GM18951 (cell line): ENCODE measurements around the gene CDSN.

Experiments
- POLR2A ChIP-seq: IDR thresholded peaks from 4 replicates; pipeline ENCODE4 v1.6.1; 2011; ENCODE audit warnings: mild to moderate bottlenecking; ENCODE audit not compliant: insufficient read length, insufficient read depth; ENCODE audit errors: extremely low read depth
- in situ Hi-C: fragments of 300-500 bp; cut with MboI; formaldehyde crosslinking; loops from one replicate; pipeline ENCODE4 v1.12.0; 2022; ENCODE audit warnings: low sequenced_read_pairs, mixed read lengths, inconsistent platforms; ENCODE audit not compliant: unreplicated experiment

The CDSN gene

DNA sequence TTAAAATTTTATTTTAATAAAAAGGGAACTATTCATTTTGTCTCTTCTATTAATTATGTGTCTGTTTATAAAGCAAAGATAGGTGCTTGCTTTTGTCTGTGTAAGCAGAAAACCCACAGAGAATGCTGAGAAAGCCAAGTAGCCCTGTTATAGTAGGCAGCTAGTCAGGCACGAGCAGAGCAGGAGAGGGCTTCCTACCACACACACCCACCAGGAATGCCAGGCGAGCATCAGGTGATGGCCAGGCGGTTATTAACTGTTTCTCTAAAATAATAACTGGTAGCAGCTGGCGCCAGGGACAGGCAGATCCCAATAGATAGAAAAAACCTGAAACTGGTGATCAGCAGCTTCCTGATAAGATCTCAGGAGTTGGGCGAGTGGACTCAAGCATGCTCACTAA is 23.6 kb downstream of the CDSN start:
- TF ChIP-seq POLR2A = no peak
- in situ Hi-C loops = loop anchor here (25.0 kb wide), 1 partner anchor 634 kb away; no protein-coding TSS in a partner anchor

DNA sequence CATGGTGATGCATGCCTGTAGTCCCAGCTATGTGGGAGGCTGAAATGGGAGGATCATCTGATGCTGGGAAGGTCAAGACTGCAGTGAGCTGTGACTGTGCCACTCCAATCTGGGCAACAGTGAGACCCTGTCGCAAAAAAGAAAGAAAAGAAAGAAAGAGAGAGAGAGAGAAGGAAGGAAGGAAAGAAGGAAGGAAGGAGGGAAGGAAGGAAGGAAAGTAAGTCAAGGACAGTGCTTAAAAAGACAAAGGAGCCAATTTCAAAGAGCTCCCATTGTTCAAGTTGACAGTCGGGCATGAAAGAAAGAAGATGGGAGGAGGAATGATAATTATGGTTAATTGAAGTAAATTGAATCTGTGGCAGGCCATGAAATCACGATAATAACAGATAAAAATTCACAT is 24.0 kb downstream of the CDSN start:
- no peak for TF ChIP-seq POLR2A
- in situ Hi-C loops = loop anchor here (25.0 kb wide), 1 partner anchor 634 kb away; no protein-coding TSS in a partner anchor

DNA sequence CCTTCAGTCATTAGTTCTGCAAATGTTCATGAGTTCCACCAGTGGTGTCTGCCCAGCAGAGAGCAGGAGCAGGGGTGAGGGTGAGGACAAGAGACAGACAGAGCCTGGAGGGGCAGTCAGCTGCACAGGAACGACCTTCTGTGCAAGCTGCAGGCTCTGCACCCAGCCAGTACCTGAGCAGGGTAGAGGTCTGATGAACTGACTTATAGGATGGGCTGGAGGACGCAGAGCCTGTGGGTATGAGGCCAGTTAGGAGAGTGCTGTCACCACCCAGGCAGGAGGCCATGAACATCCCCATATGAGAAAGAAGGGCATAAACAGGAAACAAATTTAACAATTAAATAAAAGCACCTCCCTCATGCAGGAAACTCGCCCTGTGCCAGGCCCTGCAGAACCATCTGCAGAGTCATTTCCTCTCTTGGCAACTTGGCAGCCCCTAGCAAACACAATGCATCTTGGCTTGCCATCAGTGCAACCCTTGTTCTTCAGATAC is 25.8 kb downstream of the CDSN start:
- in situ Hi-C loops = loop anchor here (25.0 kb wide), 1 partner anchor 632 kb away; no protein-coding TSS in a partner anchor

DNA sequence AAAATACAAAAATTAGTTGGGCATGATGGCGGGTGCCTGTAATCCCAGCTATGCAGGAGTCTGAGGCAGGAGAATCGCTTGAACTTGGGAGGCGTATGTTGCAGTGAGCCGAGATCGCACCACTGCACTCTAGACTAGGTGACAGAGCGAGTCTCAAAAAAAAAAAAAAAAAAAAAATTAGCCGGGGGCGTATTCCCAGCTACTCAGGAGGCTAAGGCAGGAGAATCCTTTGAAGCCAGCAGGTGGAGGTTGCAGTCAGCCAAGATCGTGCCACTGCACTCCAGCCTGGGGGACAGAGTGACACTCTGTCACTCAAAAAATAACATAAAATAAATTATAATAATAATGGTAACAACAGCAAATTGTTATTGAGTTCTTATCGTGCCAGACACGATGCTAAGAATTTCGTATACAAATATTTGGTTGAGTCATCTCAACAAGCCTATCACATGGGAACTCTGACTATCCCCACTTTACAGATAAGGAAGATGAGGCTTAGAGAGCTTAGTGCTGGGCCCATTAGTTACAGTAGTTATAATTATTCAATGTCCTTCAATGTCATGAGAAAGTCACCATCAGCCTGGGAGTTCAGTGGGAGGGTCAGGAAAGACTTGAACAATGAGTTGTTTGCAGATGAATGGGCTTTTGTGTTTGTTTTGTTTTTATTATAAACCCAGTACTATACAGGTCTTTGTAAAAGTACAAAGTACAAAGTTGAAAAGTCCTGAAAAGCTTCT is 27.3 kb downstream of the CDSN start:
- TF ChIP-seq POLR2A = no peak
- in situ Hi-C loops = loop anchor here (25.0 kb wide), 1 partner anchor 631 kb away; no protein-coding TSS in a partner anchor

More for the DNA sequence above, 25.8 kb downstream of the CDSN start:
- TF ChIP-seq POLR2A = no peak

DNA sequence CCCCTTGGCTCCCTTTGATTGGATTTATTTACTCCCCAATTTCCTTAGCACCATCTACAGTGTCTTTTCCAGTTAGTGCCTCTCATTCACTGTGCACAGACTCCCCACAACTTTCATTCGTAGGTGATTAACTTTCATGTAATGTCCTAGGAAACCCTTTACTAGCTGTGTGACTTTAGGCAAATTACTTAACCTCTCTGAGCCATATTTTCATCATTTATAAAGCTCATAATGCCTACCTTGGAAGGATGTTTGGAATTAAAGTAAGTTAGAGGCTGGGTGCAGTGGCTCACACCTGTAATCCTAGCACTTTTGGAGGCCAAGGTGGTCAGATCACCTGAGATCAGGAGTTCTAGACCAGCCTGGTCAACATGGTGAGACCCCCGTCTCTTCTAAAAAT is 28.0 kb downstream of the CDSN start:
- TF ChIP-seq POLR2A = no peak
- in situ Hi-C loops = loop anchor here (25.0 kb wide), 1 partner anchor 630 kb away; no protein-coding TSS in a partner anchor

DNA sequence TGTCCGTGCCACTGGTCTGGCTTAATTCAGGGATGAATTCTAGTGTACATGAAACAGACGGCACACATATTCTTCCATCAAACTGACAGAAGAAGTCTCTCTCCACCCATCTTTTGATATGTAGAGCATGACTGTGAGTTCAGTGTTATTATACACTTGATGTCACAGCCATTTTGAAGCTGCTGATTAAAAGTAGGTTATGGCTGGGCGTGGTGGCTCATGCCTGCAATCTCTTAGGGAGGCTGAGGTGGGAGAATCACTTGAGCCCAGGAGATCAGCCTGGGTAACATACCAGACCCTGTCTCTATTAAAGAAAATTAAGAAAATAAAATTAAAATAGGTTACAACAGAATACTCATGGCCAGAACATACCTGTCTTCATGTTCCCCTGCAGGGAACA is 28.6 kb downstream of the CDSN start:
- no peak for TF ChIP-seq POLR2A
- in situ Hi-C loops = loop anchor here (25.0 kb wide), 1 partner anchor 629 kb away; no protein-coding TSS in a partner anchor

DNA sequence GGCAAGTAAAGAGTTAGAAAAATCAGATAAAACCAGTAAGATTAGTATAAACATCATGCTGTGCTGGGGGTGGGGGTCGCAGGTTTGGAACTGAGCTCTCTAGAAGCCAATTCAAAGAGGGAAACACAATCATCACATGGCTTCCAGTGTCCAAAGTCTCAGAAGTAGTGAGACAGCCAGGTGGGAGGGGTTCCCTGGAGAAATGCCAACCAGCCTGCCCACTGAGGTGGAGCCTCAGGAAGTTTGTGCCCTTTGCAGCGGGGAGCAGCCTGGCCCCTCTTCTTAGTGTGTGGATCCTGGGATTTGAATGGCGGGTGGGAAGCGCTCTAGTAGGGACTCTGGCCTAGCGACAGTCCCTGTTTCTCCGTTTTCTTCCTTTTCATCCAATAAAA is 29.3 kb downstream of the CDSN start:
- no peak for TF ChIP-seq POLR2A
- in situ Hi-C loops = loop anchor here (25.0 kb wide), 1 partner anchor 629 kb away; no protein-coding TSS in a partner anchor

- in situ Hi-C loops = loop anchor here (25.0 kb wide), 1 partner anchor 628 kb away; no protein-coding TSS in a partner anchor
- TF ChIP-seq POLR2A = no peak
Observed at GRCh38 chr6:31090275-31090972, 29.8 kb downstream of the CDSN start.

DNA sequence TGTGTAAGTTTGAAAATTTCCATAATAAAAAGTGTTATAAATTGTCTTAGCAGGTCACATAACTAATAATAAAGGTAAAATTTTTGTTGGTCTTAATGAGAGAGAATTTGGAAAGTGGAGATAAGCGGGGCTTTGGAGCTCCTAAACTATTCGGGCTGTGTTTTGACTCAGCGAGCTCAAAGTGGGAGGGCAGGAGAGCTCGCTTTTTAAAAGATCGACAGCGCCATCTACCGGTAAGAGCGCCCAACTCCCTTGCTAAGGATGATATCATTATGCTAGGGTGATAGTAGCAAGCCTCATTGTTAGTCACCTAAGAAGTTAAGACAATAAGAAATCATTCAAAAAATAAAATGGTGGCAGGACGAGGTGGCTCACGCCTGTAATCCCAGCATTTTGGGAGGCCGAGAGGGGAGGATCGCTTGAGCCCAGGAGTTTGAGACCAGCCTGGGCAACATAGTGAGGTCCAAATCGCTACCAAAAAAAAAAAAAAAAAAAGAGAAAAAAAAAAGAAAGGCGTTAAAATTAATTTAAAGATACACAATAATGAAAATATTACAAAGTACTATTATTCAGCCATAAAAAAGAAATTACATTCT is 32.7 kb downstream of the CDSN start:
- in situ Hi-C loops = loop anchor here (10.0 to 25.0 kb wide), 2 partner anchors 263 to 625 kb away; no protein-coding TSS in a partner anchor
- TF ChIP-seq POLR2A = no peak

DNA sequence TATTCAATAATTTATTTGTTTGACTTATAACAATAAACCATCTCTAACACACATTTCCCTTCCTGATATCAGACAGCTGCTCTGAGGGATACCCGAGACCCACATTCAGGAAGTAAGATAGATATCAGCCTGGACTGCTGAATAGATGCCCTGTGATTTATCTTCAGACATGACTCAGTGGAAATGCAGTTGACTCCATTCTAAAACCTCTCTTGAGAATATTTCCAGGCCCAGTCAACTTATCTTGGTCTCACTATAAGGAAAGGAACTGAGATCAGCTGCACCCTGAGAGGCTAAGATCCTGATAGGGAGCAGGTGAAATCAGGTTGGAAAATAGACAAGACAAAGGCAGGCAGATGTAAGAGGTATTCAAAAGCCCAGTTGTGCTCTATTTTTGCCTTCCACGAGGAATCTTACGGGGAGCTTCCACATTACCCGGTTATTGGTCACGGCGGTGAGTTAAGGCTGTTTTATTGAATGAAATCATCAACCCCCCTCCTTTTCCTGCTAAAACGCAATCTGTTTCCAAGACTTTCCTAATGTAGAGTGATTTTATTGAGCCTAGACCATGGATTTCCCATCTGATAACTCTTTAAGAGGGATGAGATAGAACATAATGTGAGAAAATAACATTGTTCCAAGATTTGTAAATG is 33.3 kb downstream of the CDSN start:
- TF ChIP-seq POLR2A = no peak
- in situ Hi-C loops = loop anchor here (10.0 to 25.0 kb wide), 2 partner anchors 262 to 625 kb away; no protein-coding TSS in a partner anchor

DNA sequence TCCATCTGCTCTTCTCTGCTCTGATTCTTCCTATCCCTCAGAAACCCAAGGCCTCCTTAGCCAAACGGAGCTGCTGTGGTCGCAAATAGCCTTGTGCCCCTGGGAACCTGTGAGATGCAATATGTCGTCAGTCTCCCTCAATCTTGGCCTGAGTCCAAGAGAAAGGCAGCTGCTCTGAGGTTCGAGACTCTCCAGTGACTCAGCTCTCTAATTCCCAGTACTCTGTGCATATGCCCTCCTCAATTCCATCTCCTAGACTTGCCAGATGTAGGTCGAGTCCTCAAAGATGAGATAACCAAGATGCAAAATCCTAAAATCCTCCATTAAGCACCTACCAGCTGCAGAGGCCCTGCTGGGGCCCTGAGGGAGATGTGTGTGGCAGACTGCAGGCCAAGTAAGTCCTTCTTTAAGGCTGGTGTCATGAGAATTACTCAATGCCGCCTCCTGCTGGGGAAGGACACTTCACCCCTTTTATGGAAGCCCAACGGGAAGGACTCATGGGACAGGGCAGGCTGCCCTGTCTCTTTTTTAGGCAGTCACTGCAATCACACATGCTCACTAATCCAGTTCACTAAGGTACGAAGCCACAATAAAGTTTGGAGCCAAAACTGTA is 36.4 kb downstream of the CDSN start:
- TF ChIP-seq POLR2A = no peak
- in situ Hi-C loops = loop anchor here (10.0 to 25.0 kb wide), 2 partner anchors 259 to 622 kb away; no protein-coding TSS in a partner anchor

- in situ Hi-C loops = loop anchor here (10.0 to 25.0 kb wide), 2 partner anchors 257 to 620 kb away; no protein-coding TSS in a partner anchor
- no peak for TF ChIP-seq POLR2A
Observed at GRCh38 chr6:31081872-31082271, 38.4 kb downstream of the CDSN start.
